CD14-positive monocyte (primary cell): Measurements from ENCODE around the gene PAN3. TPM values are rescaled to one million over a fixed set of nuclear protein-coding genes. Genes with fewer than 3 reads are reported as not detected.

Experiments
- DNase-seq, 3 donors: peaks; one replicate each; pipeline ENCODE4 v3.0.0-alpha.2; 2011 to 2022
- H2AFZ ChIP-seq: 2 replicates; pipeline ENCODE4 v1.6.0; 2012; ENCODE audit warnings: mild to moderate bottlenecking, low read depth, low read length, inconsistent platforms; ENCODE audit not compliant: insufficient read depth, poor library complexity, severe bottlenecking
- H3K27ac ChIP-seq, 2 donors: 1 replicate in 1 of 2; 2 replicates in 1 of 2; pipeline ENCODE4 v1.5.1; 2012 to 2013; ENCODE audit warnings: low read length in 2 of 2, control low read depth in 1 of 2, inconsistent platforms in 1 of 2, low read depth in 1 of 2, mild to moderate bottlenecking in 1 of 2
- H3K27me3 ChIP-seq, 2 donors: one replicate each; pipeline versions ENCODE4 v1.6.0 to v1.6.1; 2011 to 2013; ENCODE audit warnings: low read length in 2 of 2; ENCODE audit not compliant: control insufficient read depth in 2 of 2, insufficient read depth in 2 of 2
- H3K36me3 ChIP-seq, 2 donors: replicated peaks in 1 of 2; 1 replicate in 1 of 2; 2 replicates in 1 of 2; pipeline versions ENCODE4 v1.5.1 to v1.6.1; 2012 to 2013; ENCODE audit warnings: low read length in 2 of 2, control low read depth in 1 of 2, inconsistent platforms in 1 of 2, mild to moderate bottlenecking in 1 of 2; ENCODE audit not compliant: insufficient read depth in 2 of 2, control insufficient read depth in 1 of 2
- H3K4me1 ChIP-seq, 2 donors: 1 replicate in 1 of 2; 2 replicates in 1 of 2; pipeline versions ENCODE4 v1.5.1 to v1.6.1; 2012 to 2013; ENCODE audit warnings: low read length in 2 of 2, control low read depth in 1 of 2, inconsistent platforms in 1 of 2, mild to moderate bottlenecking in 1 of 2, moderate library complexity in 1 of 2; ENCODE audit not compliant: insufficient read depth in 2 of 2, control insufficient read depth in 1 of 2
- H3K4me2 ChIP-seq: replicated peaks from 2 replicates; pipeline ENCODE3; 2012; ENCODE audit warnings: low read length, moderate library complexity, mild to moderate bottlenecking; ENCODE audit not compliant: poor library complexity, severe bottlenecking; ENCODE audit errors: extremely low read depth
- H3K4me3 ChIP-seq, 3 experiments: fragments of 200-600 bp in 1 of 3; sonication (generic) in 1 of 3; replicated peaks in 1 of 3; 1 replicate in 2 of 3; 2 replicates in 1 of 3; pipeline ENCODE4 v1.5.1; 2011 to 2013; ENCODE audit warnings: low read length in 3 of 3, mild to moderate bottlenecking in 3 of 3, control low read depth in 2 of 3, low read depth in 2 of 3, inconsistent platforms in 1 of 3, moderate library complexity in 1 of 3
- H3K79me2 ChIP-seq: 2 replicates; pipeline ENCODE4 v1.6.0; 2012; ENCODE audit warnings: mild to moderate bottlenecking, control low read depth, inconsistent platforms, low read length, moderate library complexity; ENCODE audit not compliant: insufficient read depth
- H3K9ac ChIP-seq: 2 replicates; pipeline ENCODE4 v1.6.0; 2017; ENCODE audit warnings: low read length, mild to moderate bottlenecking; ENCODE audit not compliant: insufficient read depth, poor library complexity, severe bottlenecking
- H3K9me3 ChIP-seq, 2 donors: replicated peaks in 1 of 2; 1 replicate in 1 of 2; 2 replicates in 1 of 2; pipeline versions ENCODE4 v1.5.1 to v1.6.1; 2012 to 2013; ENCODE audit warnings: low read length in 2 of 2, control low read depth in 1 of 2; ENCODE audit not compliant: control insufficient read depth in 1 of 2, insufficient read depth in 1 of 2
- H4K20me1 ChIP-seq: 2 replicates; pipeline ENCODE4 v1.6.0; 2012; ENCODE audit warnings: mild to moderate bottlenecking, low read length, control low read depth, moderate library complexity; ENCODE audit not compliant: insufficient read depth
- H3K27ac Mint-ChIP-seq, 7 donors: one replicate each; pipeline ENCODE4 v1.8.0; 2020; ENCODE audit warnings: mild to moderate bottlenecking in 7 of 7, mixed read lengths in 7 of 7, moderate library complexity in 6 of 7, inconsistent platforms in 2 of 7
- H3K27me3 Mint-ChIP-seq, 3 donors: one replicate each; pipeline ENCODE4 v1.8.0; 2021 to 2022; ENCODE audit warnings: low read depth in 3 of 3, mild to moderate bottlenecking in 3 of 3, mixed read lengths in 3 of 3, moderate library complexity in 3 of 3, inconsistent platforms in 1 of 3
- H3K36me3 Mint-ChIP-seq, 2 donors: one replicate each; pipeline ENCODE4 v1.8.0; 2020; ENCODE audit warnings: mixed read lengths in 2 of 2, inconsistent platforms in 1 of 2, mild to moderate bottlenecking in 1 of 2
- H3K4me1 Mint-ChIP-seq: one replicate; pipeline ENCODE4 v1.8.0; 2020; ENCODE audit warnings: mild to moderate bottlenecking, mixed read lengths
- H3K4me3 Mint-ChIP-seq, 2 donors: one replicate each; pipeline ENCODE4 v1.8.0; 2020; ENCODE audit warnings: mild to moderate bottlenecking in 2 of 2, mixed read lengths in 2 of 2, moderate library complexity in 1 of 2
- H3K9me3 Mint-ChIP-seq, 7 donors: one replicate each; pipeline ENCODE4 v1.8.0; 2020 to 2022; ENCODE audit warnings: mixed read lengths in 7 of 7, mild to moderate bottlenecking in 6 of 7, moderate library complexity in 6 of 7, inconsistent platforms in 2 of 7
- CTCF ChIP-seq: fragments of 200-600 bp; IDR thresholded peaks from one replicate; pipeline ENCODE4 v1.8.0; 2022; ENCODE audit warnings: antibody characterized with exemption, mild to moderate bottlenecking
- WGBS: methylation state at CpG from one replicate; pipeline ENCODE4 v1.1.5; 2013; ENCODE audit warnings: missing lambda C conversion rate; ENCODE audit not compliant: insufficient coverage; 5-methylcytosine and 5-hydroxymethylcytosine counted together
- intact Hi-C, 2 donors: fragments of 100-400 bp; cut with micrococcal nuclease; formaldehyde crosslinking; loops; one replicate each; pipeline versions ENCODE4 v1.15.0 to v1.15.1; 2023
- polyA plus RNA-seq, 3 donors: library from polyadenylated mRNA; depleted of rRNA in 1 of 3; unstranded in 2 of 3; stranded (reverse) in 1 of 3; fragments of 300-500 nt in 2 of 3; fragments of >200 nt in 1 of 3; fragmentation: Illumina TruSeq in 2 of 3; gene quantifications; 1 replicate in 2 of 3; 2 replicates in 1 of 3; pipeline ENCODE4 v1.2.3, GENCODE V29; 2012 to 2021

Gene PAN3
- polyA plus RNA-seq, 3 donors, result 3.0 to 27.9 (median 3.2) TPM

GRCh38 chr13:28094306-28094705, 44.0 kb upstream of the PAN3 start:
- peak overlapping the region; percentile 72 to 87 (median 81) for H3K27ac Mint-ChIP-seq
- peak overlapping the region; percentile 61 for H3K4me2 ChIP-seq
- H3K4me1 Mint-ChIP-seq, result peaks cover 58% of the 10 kb centered on the region
- peaks cover 1 to 3% (median 1%) of the 10 kb centered on the region in 3 donors for H3K27me3 Mint-ChIP-seq
- peak overlapping the region; percentile 62 to 69 for H3K27ac ChIP-seq
- H2AFZ ChIP-seq, result peak overlapping the region; percentile 51
- no peaks in the 10 kb centered on the region for H3K9me3 ChIP-seq
- H3K4me3 ChIP-seq, result peak overlapping the region; percentile 15 to 66 (median 45)
- H3K36me3 ChIP-seq, result no peaks in the 10 kb centered on the region
- peaks cover 39 to 58% of the 10 kb centered on the region in 2 donors for H3K4me1 ChIP-seq
- H3K27me3 ChIP-seq, result peaks cover under 1 to 2% of the 10 kb centered on the region in 2 donors
- no peak for TF ChIP-seq CTCF
- no peaks in the 10 kb centered on the region for H3K36me3 Mint-ChIP-seq
- H3K9ac ChIP-seq, result peak overlapping the region; percentile 12
- intact Hi-C loops, result loop anchor here in 1 of 2 donors (5.0 kb wide), 1 partner anchor 37 kb away; no protein-coding TSS in a partner anchor
- H3K4me3 Mint-ChIP-seq, result peak overlapping the region; percentile 71 to 86
- 0% methylated on average over 2 of the region's 4 CpGs for WGBS
- DNase-seq, result peak in 2 of 3 donors; percentile 9 to 39
- peaks cover 0 to 4% (median 0%) of the 10 kb centered on the region in 7 donors for H3K9me3 Mint-ChIP-seq
- H4K20me1 ChIP-seq, result no peaks in the 10 kb centered on the region
- H3K79me2 ChIP-seq, result peaks cover 93% of the 10 kb centered on the region

GRCh38 chr13:28097503-28097902, 40.8 kb upstream of the PAN3 start:
- no peak for TF ChIP-seq CTCF
- no peak overlapping the region for H2AFZ ChIP-seq
- H3K36me3 ChIP-seq, result no peaks in the 10 kb centered on the region
- H4K20me1 ChIP-seq, result no peaks in the 10 kb centered on the region
- no peaks in the 10 kb centered on the region for H3K9me3 ChIP-seq
- Mint-ChIP-seq H3K4me1 (peaks cover 75% of the 10 kb centered on the region), H3K27me3 (peaks cover 3 to 11% (median 9%) of the 10 kb centered on the region in 3 donors), H3K36me3 (no peaks in the 10 kb centered on the region), H3K27ac (peak overlapping the region in 1 of 7 donors; percentile 56), H3K4me3 (no peak overlapping the region), H3K9me3 (peaks cover 0 to 4% (median 0%) of the 10 kb centered on the region in 7 donors)
- intact Hi-C loops, result no loop called here
- H3K9ac ChIP-seq, result no peak overlapping the region
- H3K27ac ChIP-seq, result no peak overlapping the region
- WGBS, result no CpG with 5 or more reads among the region's 3 CpGs
- H3K4me2 ChIP-seq, result no peak overlapping the region
- peaks cover 3 to 7% of the 10 kb centered on the region in 2 donors for H3K27me3 ChIP-seq
- no peak for DNase-seq
- H3K4me3 ChIP-seq, result no peak overlapping the region
- peaks cover 63 to 84% of the 10 kb centered on the region in 2 donors for H3K4me1 ChIP-seq
- H3K79me2 ChIP-seq, result peaks cover 79% of the 10 kb centered on the region
